ENCODE measurements around the gene DPRX. TPM values are rescaled to one million over a fixed set of nuclear protein-coding genes. Genes with fewer than 3 reads are reported as not detected.
A peak's percentile ranks its signal among the peaks of the same experiment; 100 is the strongest.

The DPRX gene
- total RNA-seq, 1 experiment from 2014 or later, result not detected

DNA sequence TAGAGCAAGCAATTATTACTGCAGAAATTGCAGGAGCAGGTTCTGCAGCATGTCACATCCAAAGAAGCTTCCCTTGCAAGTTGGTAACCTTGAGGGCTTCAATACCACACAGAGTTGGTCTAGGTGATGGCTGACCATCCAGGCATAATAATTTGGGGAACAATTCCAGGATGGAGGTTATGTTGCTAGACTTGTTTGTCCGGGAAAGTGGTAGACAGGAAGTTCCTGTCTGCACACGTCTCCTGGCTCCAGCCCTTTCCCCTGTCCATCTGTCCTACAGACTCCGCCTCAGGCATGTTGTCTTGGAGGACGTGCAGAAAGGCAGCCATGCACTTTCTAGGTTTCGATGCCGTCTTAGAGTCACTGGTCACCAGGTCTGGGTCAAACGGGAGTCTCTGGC, 26.0 kb downstream of the DPRX start:
- intact Hi-C loops (cut with micrococcal nuclease; ENCODE audit: unreplicated experiment), result no loop called here
- POLR2A ChIA-PET (ENCODE audit: unreplicated experiment), result no interaction called here

DNA sequence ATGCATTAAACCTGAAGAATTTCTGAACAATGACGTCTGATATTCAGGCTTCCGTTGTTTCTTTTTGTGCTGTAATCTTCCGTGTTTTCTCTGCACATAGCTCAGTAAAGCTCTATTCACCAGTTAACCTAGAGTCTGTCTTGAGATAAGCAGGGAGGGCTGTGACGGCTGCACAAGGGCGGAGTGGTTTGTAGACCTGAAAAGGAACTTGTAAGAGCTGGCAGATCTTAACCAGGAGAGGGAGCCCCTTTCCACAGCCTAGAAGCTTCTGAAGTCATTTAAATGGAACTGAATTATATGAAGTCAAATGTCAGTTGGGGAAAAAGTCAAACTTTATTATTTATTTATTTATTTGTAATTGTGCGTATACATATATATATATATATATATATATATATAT, 27.5 kb downstream of the DPRX start:
- ChIA-PET POLR2A (ENCODE audit: unreplicated experiment) (no interaction called here), CTCF (interaction anchor here (0.5 to 0.7 kb wide), 3 partner anchors 105 to 478 kb away, joined by 3 to 22 read pairs (median 12); no protein-coding TSS in a partner anchor)
- peaks cover 7% of the 10 kb centered on the region; the same call in 1 of the 2 replicates for H3K9me3 ChIP-seq (ENCODE audit: insufficient read depth, low read depth)
- no peaks in the 10 kb centered on the region for H3K9me2 ChIP-seq (ENCODE audit: insufficient read depth)
- peak; percentile 9 to 68 for DNase-seq
- intact Hi-C loops (cut with micrococcal nuclease; ENCODE audit: unreplicated experiment), result no loop called here
- no peaks in the 10 kb centered on the region for H3K27me3 ChIP-seq (ENCODE audit: insufficient read depth, low read depth)
- H3K4me1 ChIP-seq (replicated peaks; ENCODE audit: insufficient read depth), result peaks cover 5% of the 10 kb centered on the region; the same call in 1 of the 2 replicates
- H3K4me3 ChIP-seq, result no peak overlapping the region
- TF ChIP-seq EZH2 (IDR thresholded peaks at IDR 0.05; ENCODE audit: low read depth), result no peak
- TF ChIP-seq, protein P1, sequence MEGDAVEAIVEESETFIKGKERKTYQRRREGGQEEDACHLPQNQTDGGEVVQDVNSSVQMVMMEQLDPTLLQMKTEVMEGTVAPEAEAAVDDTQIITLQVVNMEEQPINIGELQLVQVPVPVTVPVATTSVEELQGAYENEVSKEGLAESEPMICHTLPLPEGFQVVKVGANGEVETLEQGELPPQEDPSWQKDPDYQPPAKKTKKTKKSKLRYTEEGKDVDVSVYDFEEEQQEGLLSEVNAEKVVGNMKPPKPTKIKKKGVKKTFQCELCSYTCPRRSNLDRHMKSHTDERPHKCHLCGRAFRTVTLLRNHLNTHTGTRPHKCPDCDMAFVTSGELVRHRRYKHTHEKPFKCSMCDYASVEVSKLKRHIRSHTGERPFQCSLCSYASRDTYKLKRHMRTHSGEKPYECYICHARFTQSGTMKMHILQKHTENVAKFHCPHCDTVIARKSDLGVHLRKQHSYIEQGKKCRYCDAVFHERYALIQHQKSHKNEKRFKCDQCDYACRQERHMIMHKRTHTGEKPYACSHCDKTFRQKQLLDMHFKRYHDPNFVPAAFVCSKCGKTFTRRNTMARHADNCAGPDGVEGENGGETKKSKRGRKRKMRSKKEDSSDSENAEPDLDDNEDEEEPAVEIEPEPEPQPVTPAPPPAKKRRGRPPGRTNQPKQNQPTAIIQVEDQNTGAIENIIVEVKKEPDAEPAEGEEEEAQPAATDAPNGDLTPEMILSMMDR (conservative IDR thresholded peaks at IDR 0.05), result peak; percentile 51
- H3K79me2 ChIP-seq (ENCODE audit: low read depth), result no peaks in the 10 kb centered on the region
- no peak overlapping the region for H3K27ac ChIP-seq
- no peaks in the 10 kb centered on the region for H4K20me1 ChIP-seq (ENCODE audit: insufficient read depth)
- no peaks in the 10 kb centered on the region for H3K36me3 ChIP-seq (ENCODE audit: low read depth)
- no peak overlapping the region for H2AFZ ChIP-seq
- no peaks in the 10 kb centered on the region for H3F3A ChIP-seq (ENCODE audit: insufficient read depth, low read depth)
- BruUV-seq (replicated peaks), result no TSS peak
- H3K4me2 ChIP-seq, result no peak overlapping the region

More for the DNA sequence above, 26.0 kb downstream of the DPRX start:
- Histone ChIP-seq H3K79me2 (ENCODE audit: low read depth) (no peaks in the 10 kb centered on the region), H3K27me3 (ENCODE audit: insufficient read depth, low read depth) (no peaks in the 10 kb centered on the region), H3K9me3 (ENCODE audit: insufficient read depth, low read depth) (peaks cover 7% of the 10 kb centered on the region; the same call in 1 of the 2 replicates), H3K4me3 (no peak overlapping the region), H2AFZ (peak overlapping the region; percentile 59; the same call in 1 of the 2 replicates), H3K36me3 (ENCODE audit: low read depth) (no peaks in the 10 kb centered on the region), H4K20me1 (ENCODE audit: insufficient read depth) (no peaks in the 10 kb centered on the region), H3K4me1 (replicated peaks; ENCODE audit: insufficient read depth) (peaks cover 5% of the 10 kb centered on the region; the same call in 1 of the 2 replicates), H3K9me2 (ENCODE audit: insufficient read depth) (no peaks in the 10 kb centered on the region), H3K4me2 (peak overlapping the region; percentile 23; the same call in 1 of the 2 replicates), H3K27ac (no peak overlapping the region), H3F3A (ENCODE audit: insufficient read depth, low read depth) (no peaks in the 10 kb centered on the region)
- BruUV-seq (replicated peaks), result no TSS peak
- DNase-seq, result peak; percentile 28 to 87
- TF ChIP-seq EZH2 (IDR thresholded peaks at IDR 0.05; ENCODE audit: low read depth), result no peak
- TF ChIP-seq, protein P1 (conservative IDR thresholded peaks at IDR 0.05), result no peak
- CTCF ChIA-PET, result no interaction called here

DNA sequence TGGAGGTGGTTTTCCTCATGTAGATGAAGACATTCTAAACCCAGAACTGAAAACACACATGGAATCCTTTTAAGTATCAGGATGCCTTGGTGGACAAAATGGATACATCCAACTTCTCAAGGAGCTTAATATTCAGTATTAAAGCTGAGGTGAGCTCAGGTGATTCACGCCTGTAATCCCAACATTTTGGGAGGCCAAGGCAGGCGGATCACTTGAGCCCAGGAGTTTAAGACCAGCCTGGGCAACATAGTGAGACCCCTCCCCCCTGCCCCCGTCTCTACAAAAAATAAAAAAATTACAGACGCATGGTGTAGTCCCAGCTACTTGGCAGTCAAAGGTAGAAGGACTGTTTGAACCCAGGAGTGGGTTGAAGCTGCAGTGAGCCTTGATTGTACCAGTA, 28.8 kb downstream of the DPRX start:
- Histone ChIP-seq H3K36me3 (ENCODE audit: low read depth) (no peaks in the 10 kb centered on the region), H3K27ac (no peak overlapping the region), H3K9me3 (ENCODE audit: insufficient read depth, low read depth) (no peaks in the 10 kb centered on the region; the same call in 1 of the 2 replicates), H3F3A (ENCODE audit: insufficient read depth, low read depth) (no peaks in the 10 kb centered on the region), H4K20me1 (ENCODE audit: insufficient read depth) (no peaks in the 10 kb centered on the region), H3K79me2 (ENCODE audit: low read depth) (no peaks in the 10 kb centered on the region), H3K4me1 (replicated peaks; ENCODE audit: insufficient read depth) (peaks cover 5% of the 10 kb centered on the region; the same call in 1 of the 2 replicates), H3K4me3 (no peak overlapping the region), H3K4me2 (no peak overlapping the region), H3K9me2 (ENCODE audit: insufficient read depth) (no peaks in the 10 kb centered on the region), H2AFZ (no peak overlapping the region), H3K27me3 (ENCODE audit: insufficient read depth, low read depth) (no peaks in the 10 kb centered on the region)
- CTCF ChIA-PET, result interaction anchor here (0.5 kb wide), 1 partner anchor 152 kb away, joined by 8 read pairs; no protein-coding TSS in a partner anchor
- POLR2A ChIA-PET (ENCODE audit: unreplicated experiment), result no interaction called here
- intact Hi-C loops (cut with micrococcal nuclease; ENCODE audit: unreplicated experiment), result no loop called here
- DNase-seq, result no peak
- TF ChIP-seq EZH2 (IDR thresholded peaks at IDR 0.05; ENCODE audit: low read depth), result no peak
- TF ChIP-seq, protein P1 (conservative IDR thresholded peaks at IDR 0.05), result no peak
- no TSS peak for BruUV-seq (replicated peaks)
